Transverse colon (tissue), 3 donors: ENCODE results near the gene CORT.

ENCODE experiments used
- EP300 ChIP-seq: sonication (generic); formaldehyde crosslinking; IDR thresholded peaks from one replicate; pipeline ENCODE4 v1.6.1; 2017; ENCODE audit warnings: antibody characterized with exemption, low read depth
- POLR2A ChIP-seq: fragments of 450-650 bp; IDR thresholded peaks from one replicate; pipeline ENCODE4 v1.6.1; 2016; ENCODE audit warnings: antibody characterized with exemption, mild to moderate bottlenecking, moderate library complexity
- TF ChIP-seq, protein P1 (sequence below), 5 experiments: fragments of 200-600 bp in 3 of 5; fragments of 450-650 bp in 2 of 5; sonication (generic) in 3 of 5; IDR thresholded peaks; 1 replicate in 2 of 5; 2 replicates in 3 of 5; pipeline ENCODE4 v1.5.1; 2016 to 2017; ENCODE audit warnings: antibody characterized with exemption in 5 of 5, inconsistent platforms in 3 of 5, mild to moderate bottlenecking in 2 of 5, moderate library complexity in 1 of 5

DNA sequence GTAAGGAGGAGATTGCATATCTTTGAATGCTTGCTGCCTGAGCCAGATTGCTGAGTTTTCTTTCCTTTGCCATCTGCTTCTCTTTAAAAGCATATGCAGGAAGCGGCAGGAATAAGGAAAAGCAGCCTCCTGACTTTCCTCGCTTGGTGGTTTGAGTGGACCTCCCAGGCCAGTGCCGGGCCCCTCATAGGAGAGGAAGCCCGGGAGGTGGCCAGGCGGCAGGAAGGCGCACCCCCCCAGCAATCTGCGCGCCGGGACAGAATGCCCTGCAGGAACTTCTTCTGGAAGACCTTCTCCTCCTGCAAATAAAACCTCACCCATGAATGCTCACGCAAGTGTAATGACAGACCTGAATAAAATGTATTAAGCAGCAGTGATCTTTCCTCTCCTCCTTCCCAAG, 1.5 kb downstream of the CORT start:
- TF ChIP-seq, protein P1, sequence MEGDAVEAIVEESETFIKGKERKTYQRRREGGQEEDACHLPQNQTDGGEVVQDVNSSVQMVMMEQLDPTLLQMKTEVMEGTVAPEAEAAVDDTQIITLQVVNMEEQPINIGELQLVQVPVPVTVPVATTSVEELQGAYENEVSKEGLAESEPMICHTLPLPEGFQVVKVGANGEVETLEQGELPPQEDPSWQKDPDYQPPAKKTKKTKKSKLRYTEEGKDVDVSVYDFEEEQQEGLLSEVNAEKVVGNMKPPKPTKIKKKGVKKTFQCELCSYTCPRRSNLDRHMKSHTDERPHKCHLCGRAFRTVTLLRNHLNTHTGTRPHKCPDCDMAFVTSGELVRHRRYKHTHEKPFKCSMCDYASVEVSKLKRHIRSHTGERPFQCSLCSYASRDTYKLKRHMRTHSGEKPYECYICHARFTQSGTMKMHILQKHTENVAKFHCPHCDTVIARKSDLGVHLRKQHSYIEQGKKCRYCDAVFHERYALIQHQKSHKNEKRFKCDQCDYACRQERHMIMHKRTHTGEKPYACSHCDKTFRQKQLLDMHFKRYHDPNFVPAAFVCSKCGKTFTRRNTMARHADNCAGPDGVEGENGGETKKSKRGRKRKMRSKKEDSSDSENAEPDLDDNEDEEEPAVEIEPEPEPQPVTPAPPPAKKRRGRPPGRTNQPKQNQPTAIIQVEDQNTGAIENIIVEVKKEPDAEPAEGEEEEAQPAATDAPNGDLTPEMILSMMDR (IDR thresholded peaks at IDR 0.05) = no peak
- no peak for TF ChIP-seq POLR2A
- no peak for TF ChIP-seq EP300
